Measurements from ENCODE around the gene PUS3. TPM values are rescaled to one million over a fixed set of nuclear protein-coding genes. Genes with fewer than 3 reads are reported as not detected.
A peak's percentile ranks its signal among the peaks of the same experiment; 100 is the strongest.
"Not testable (repeated sequence)": the region's sequence is repeated elsewhere in the genome, so short reads cannot be mapped to it uniquely, and the experiment has no call there.

PUS3 gene
- total and polyA plus RNA-seq, 2 donors: 10.2 to 10.4 TPM

DNA sequence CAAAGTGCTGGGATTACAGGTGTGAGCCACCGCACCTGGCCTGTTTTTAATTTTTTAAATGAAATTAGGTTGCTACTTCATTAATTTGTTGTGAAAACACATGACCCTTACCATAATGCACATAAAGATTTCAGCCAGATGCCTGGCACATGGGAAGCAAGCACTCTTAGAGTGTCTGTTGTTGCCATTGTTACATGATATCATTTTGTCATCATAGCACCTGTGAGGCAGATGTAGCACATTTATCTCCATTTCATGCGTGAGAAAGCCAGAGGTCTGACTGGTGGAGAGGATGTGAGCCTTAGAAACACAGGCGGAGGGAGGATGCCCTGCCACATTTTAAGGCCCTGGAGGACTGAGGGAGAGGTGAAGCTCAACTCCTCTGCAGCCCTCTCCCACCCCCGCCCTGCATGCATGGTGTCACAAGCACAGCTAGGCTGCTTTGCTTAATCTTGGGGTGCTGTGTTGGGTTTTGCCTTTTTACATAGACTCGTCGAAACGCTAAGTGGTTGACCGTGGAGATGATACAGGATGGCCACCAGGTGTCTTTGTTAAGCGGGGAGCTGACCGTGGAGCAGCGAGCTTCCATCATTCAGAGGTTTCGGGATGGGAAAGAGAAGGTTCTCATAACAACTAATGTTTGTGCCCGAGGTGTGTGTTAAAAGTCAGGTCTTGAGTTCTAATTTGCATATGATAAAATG lies 15.3 kb upstream of the PUS3 start:
- no peaks in the 10 kb centered on the region for H3K4me1 ChIP-seq (ENCODE audit: insufficient read depth)
- WGBS: 82% methylated on average over 13 of the region's 13 CpGs

GRCh38 chr11:125916683-125917347 lies 13.8 kb upstream of the PUS3 start:
- DNase-seq (ENCODE audit: extremely low spot score): no peak
- Histone ChIP-seq H3K4me1 (ENCODE audit: insufficient read depth) (no peaks in the 10 kb centered on the region), H3K27ac (ENCODE audit: low read depth) (no peak overlapping the region), H3K4me3 (ENCODE audit: low read depth, low read length) (no peak overlapping the region), H3K36me3 (ENCODE audit: insufficient read depth) (no peaks in the 10 kb centered on the region)
- 71% methylated on average over 12 of the region's 12 CpGs for WGBS

More for the DNA sequence above, 15.3 kb upstream of the PUS3 start:
- no peak overlapping the region for H3K27ac ChIP-seq (ENCODE audit: low read depth)
- H3K36me3 ChIP-seq (ENCODE audit: insufficient read depth): no peaks in the 10 kb centered on the region
- no peak overlapping the region for H3K4me3 ChIP-seq (ENCODE audit: low read depth, low read length)
- DNase-seq (ENCODE audit: extremely low spot score): no peak

GRCh38 chr11:125914601-125915000 lies 11.6 kb upstream of the PUS3 start:
- H3K4me1 ChIP-seq (ENCODE audit: insufficient read depth); H3K27ac ChIP-seq (ENCODE audit: low read depth); H3K4me3 ChIP-seq (ENCODE audit: low read depth, low read length); H3K36me3 ChIP-seq (ENCODE audit: insufficient read depth); DNase-seq (ENCODE audit: extremely low spot score): not testable (repeated sequence)
- WGBS: 81% methylated on average over 3 of the region's 3 CpGs

DNA sequence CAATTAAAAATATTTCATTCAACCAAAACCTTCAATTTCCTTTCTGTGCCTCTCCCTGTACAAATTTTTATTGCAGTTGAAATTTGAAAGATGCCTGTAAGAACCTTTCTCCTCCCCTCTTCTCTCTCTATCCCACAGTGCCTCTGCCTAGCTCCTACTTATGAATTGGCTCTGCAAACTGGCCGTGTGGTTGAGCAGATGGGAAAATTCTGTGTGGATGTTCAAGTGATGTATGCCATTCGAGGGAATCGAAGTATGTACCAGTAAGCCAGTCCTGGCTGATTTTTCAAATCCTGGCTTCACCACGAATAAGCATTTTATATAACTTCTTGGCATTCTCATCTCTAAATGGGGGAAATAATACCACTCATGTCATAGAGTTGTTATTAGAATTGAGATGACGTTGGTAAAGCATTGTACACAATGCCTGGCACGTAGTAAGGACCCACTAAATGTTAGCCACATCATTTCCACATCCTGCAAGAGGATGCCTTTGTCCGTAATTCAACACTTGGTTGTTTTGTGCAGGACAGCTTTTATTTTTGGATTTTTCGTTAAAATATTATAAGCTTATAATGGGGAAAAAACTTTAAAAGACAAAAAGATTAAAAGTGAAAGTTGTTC lies 7.3 kb upstream of the PUS3 start:
- Histone ChIP-seq H3K27ac (ENCODE audit: low read depth) (no peak overlapping the region), H3K4me3 (ENCODE audit: low read depth, low read length) (no peak overlapping the region), H3K36me3 (ENCODE audit: insufficient read depth) (no peaks in the 10 kb centered on the region), H3K4me1 (ENCODE audit: insufficient read depth) (no peaks in the 10 kb centered on the region)
- WGBS: 71% methylated on average over 8 of the region's 8 CpGs
- no peak for DNase-seq (ENCODE audit: extremely low spot score)

DNA sequence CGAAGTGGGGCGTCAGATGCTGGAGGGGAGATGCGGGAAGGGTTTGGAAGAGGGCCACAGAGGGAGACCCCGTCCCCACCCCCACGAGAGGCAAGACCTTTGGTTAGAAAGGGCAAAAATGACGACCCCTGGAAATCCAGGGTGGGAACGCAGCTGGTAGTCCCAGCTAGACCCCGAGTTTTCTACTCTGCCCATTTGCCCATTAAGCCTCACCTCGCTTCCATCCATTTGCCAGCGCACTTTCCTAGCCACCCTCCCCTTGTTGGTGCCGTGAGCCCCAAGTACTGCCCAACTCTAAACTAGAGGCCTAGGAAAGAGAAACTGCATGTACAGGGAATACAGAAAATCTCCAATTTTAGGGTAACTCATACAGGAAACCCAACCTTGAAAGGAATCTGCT lies 1.7 kb upstream of the PUS3 start:
- Histone ChIP-seq H3K27ac (ENCODE audit: low read depth) (no peak overlapping the region), H3K4me3 (ENCODE audit: low read depth, low read length) (no peak overlapping the region), H3K4me1 (ENCODE audit: insufficient read depth) (no peaks in the 10 kb centered on the region), H3K36me3 (ENCODE audit: insufficient read depth) (peaks cover 2% of the 10 kb centered on the region)
- 47% methylated on average over 11 of the region's 11 CpGs for WGBS
- no peak for DNase-seq (ENCODE audit: extremely low spot score)

DNA sequence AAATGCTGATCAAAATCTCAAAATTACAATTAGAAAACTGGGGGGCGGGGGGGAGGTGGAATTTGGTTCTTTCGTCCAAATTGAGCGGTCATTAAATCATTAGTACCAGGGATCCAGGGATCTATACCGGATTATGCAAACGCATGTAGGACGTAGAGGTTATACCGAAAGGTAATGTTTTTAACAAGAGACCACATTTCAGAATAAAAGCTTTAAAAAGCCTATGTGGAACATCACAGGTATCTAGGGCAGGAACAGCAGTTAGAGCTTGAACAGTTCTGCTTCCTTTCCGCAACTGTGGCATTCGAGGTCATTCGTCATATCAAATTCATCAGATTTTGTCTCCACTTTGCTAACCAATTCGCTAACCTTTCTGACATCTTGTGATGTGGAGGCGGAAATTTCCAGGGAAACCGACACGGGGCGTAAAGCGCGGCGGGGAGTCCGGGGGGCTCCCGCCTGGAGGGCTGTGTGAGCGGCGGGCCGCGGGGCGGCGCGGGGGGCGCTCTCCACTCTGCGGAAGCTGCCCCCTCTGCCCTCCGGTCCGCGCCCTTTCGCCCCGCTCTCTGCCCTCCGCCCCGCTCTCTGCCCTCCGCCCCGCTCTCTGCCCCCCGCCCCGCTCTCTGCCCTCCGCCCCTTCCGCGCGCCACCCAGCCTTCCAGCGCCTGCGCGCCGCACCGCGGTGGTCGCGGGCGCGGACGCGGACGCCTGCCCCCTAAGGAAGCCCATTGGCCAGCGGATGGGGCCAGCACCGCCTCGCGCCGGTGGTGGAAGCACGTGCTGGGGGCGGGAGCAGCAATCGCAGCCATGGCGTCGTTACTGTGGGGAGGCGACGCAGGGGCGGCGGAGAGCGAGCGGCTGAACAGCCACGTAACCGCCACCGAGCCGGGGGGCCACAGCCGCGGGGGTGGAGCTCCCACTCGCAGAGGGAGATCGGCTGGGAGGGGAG lies 979 bp upstream of the PUS3 start, which contains the start of gene DDX25:
Gene DDX25, plus strand, starts transcription at position 798 of the 949 bp plus-strand sequence. Its CDS starts 10 bp downstream, at position 808.
- DNase-seq (ENCODE audit: extremely low spot score): no peak

DNA sequence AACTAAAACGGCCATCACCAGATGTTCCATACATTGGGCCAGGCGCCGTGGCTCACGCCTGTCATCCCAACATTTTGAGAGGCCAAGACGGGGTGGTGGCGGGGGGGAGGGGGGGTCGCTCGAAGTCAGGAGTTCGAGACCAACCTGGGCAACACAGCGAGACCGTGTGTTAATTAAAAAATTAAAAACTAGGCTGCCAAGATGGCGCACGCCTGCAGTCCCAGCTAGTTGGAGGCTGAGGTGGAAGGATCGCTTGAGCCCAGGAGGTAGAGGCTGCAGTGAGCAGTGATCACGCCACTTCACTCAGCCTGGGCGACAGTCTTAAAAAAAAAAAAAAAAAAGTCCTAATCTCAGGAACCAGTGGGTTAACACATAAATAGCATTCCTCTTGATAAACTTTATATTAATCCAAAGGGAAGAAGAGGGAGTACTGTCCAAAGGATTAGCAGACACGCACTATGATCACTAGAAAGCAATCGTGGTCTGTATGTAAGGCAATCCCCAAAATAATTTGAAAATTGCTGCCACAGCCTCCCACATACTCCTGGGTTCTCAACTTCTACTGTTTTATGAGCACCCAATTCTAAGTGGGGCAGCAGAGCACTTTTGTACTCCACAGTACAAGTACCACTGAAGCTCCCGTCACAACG lies 604 bp downstream of the PUS3 start:
- Histone ChIP-seq H3K27ac (ENCODE audit: low read depth) (no peak overlapping the region), H3K36me3 (ENCODE audit: insufficient read depth) (peaks cover 2% of the 10 kb centered on the region), H3K4me1 (ENCODE audit: insufficient read depth) (no peaks in the 10 kb centered on the region), H3K4me3 (ENCODE audit: low read depth, low read length) (peak overlapping the region; percentile 56)
- DNase-seq (ENCODE audit: extremely low spot score): no peak
- 46% methylated on average over 20 of the region's 20 CpGs for WGBS

More for the DNA sequence above, 979 bp upstream of the PUS3 start, which contains the start of gene DDX25:
- no peak within 1 kb of the TSS for H3K27ac ChIP-seq (ENCODE audit: low read depth)
- peaks cover 2% of the 10 kb centered on the region for H3K36me3 ChIP-seq (ENCODE audit: insufficient read depth)
- no peaks in the 10 kb centered on the region for H3K4me1 ChIP-seq (ENCODE audit: insufficient read depth)
- H3K4me3 ChIP-seq (ENCODE audit: low read depth, low read length): peak within 1 kb of the TSS; percentile 17
- WGBS: 2% methylated on average over 81 of the region's 81 CpGs

GRCh38 chr11:125901872-125902271 lies 1.1 kb downstream of the PUS3 start:
- Histone ChIP-seq H3K36me3 (ENCODE audit: insufficient read depth) (peaks cover 2% of the 10 kb centered on the region), H3K4me3 (ENCODE audit: low read depth, low read length) (peak overlapping the region; percentile 56), H3K27ac (ENCODE audit: low read depth) (no peak overlapping the region), H3K4me1 (ENCODE audit: insufficient read depth) (no peaks in the 10 kb centered on the region)
- no peak for DNase-seq (ENCODE audit: extremely low spot score)
- WGBS: 76% methylated on average over 6 of the region's 6 CpGs

DNA sequence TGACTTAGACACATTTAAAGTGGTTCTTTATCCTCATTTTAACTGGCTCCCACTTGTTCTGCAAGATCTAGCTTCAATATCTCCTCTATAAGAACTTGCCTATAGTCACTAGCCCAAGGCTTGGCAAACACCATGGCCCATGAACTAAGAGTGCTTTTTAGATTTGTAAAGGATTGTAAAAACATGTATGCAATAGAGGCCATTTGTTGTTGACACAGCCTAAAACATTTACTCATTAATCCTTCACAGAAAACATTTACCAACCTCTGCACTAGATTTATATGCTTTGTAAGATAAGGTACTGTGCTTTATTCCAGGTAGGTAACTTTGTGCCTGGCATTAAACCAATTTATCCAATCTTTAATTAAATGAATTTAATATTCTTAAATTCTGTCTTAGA lies 10.0 kb downstream of the PUS3 start:
- DNase-seq (ENCODE audit: extremely low spot score): no peak
- Histone ChIP-seq H3K36me3 (ENCODE audit: insufficient read depth) (peaks cover 2% of the 10 kb centered on the region), H3K4me3 (ENCODE audit: low read depth, low read length) (no peak overlapping the region), H3K4me1 (ENCODE audit: insufficient read depth) (no peaks in the 10 kb centered on the region), H3K27ac (ENCODE audit: low read depth) (no peak overlapping the region)

- H3K4me1 ChIP-seq (ENCODE audit: insufficient read depth): no peaks in the 10 kb centered on the region
- peaks cover 2% of the 10 kb centered on the region for H3K36me3 ChIP-seq (ENCODE audit: insufficient read depth)
- no peak for DNase-seq (ENCODE audit: extremely low spot score)
- no peak overlapping the region for H3K27ac ChIP-seq (ENCODE audit: low read depth)
- no peak overlapping the region for H3K4me3 ChIP-seq (ENCODE audit: low read depth, low read length)
Measured at GRCh38 chr11:125892071-125892470, 10.9 kb downstream of the PUS3 start.

GRCh38 chr11:125890447-125891100 lies 12.4 kb downstream of the PUS3 start:
- H3K4me3 ChIP-seq (ENCODE audit: low read depth, low read length): no peak overlapping the region
- DNase-seq (ENCODE audit: extremely low spot score): no peak
- 67% methylated on average over 3 of the region's 3 CpGs for WGBS
- H3K4me1 ChIP-seq (ENCODE audit: insufficient read depth): no peaks in the 10 kb centered on the region
- no peak overlapping the region for H3K27ac ChIP-seq (ENCODE audit: low read depth)
- H3K36me3 ChIP-seq (ENCODE audit: insufficient read depth): peaks cover 2% of the 10 kb centered on the region

Data from urinary bladder (tissue), 4 donors.